Stimulated activated CD8-positive, alpha-beta memory T cell treated with anti-CD3 and anti-CD28 coated beads, Interleukin-15, amount 100 ng/mL, for 4 hours (primary cell): ENCODE measurements around the gene MRPL40.
"Not testable (repeated sequence)": the region's sequence is repeated elsewhere in the genome, so short reads cannot be mapped to it uniquely, and the experiment has no call there.

Source experiments
- DNase-seq, 2 donors: peaks; one replicate each; pipeline ENCODE4 v3.0.0-alpha.2; 2020; ENCODE audit warnings: low read depth in 2 of 2

The MRPL40 gene

DNA sequence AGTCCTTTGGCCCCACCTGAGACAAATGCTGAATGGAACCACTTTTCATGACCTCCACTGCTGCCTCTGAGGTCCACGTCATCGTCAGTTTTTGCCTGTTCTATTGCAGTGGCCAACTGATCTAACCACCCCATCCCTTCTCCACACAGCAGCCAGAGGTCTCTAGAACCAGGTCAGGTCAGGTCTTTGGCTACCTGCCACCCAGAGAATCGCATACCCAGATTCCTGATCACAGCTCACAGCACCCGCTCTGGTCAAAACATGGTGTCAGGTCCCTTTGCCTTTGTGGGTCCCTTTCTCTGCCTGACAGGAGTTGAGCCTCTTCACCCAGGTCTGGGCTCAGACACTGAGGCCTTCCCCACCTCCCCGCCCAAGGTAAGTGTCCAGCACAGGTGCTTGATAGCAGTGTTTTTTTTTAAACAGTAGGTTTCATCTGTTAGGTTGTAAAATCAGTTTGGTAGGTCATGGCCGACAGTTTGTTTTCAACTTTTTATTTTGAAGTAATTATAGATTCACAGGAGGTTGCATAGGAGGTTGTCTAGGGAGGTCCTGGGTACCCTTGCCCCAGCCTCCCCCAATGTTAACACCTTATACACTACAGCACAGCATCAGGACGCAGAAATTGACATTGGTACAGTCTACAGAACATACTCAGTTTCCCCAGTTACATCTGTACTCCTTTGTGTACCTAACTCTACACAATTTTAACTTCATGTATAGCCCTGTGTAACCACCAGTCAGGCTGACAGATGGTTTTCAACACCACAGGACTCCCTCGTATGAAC lies 8.3 kb downstream of the MRPL40 start:
- DNase-seq: no peak

DNA sequence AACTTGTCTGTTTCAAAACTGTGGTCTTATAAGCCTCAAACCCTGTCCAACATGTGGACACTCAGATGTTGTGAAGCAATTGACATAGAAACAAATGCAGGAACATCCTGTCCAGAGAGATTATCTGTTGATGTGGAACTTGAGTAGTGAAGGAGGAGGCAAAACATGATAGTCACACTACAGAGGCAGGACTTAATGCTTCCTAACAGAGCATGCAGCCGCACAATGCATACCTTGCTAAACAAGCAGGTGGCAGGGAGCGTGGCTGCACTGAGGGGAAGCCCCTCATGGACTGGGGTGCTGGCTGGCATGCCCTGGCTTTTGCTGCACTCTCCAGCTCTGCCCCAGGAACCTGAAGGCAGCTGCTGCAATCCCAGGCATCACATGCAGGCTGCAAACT lies 9.8 kb downstream of the MRPL40 start:
- DNase-seq: no peak

DNA sequence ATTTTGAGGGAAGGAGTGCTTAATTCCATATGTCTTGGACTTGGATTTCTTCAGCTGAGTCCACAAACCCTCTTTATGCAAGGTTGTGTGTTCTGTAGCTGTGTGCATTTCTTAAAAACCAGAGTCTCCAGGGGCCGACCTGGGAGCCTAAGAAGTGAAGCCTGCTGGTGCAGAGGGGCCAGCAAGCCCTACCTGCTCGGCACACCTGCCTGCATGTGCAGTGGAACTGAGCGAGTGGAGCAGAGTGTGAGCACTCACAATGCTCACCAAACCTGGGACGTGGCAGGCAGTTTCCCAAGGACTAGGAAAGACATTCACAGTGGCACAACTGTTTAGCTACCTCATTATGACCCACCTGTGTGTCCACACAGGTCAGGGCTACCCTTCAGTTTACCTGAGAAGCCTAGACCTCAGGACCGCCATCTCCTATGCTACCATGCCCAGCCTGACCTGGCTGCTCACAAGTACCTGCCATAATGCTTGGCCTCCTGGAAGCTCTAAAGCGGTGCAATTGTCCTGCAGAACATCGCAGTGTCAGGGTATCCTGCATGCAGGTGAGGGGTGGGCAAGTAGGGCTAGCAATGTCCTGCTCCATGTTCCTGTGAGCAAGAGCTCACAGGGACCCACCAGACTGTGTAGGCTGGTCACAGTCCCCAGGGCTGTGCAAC lies 11.3 kb downstream of the MRPL40 start:
- no peak for DNase-seq

DNA sequence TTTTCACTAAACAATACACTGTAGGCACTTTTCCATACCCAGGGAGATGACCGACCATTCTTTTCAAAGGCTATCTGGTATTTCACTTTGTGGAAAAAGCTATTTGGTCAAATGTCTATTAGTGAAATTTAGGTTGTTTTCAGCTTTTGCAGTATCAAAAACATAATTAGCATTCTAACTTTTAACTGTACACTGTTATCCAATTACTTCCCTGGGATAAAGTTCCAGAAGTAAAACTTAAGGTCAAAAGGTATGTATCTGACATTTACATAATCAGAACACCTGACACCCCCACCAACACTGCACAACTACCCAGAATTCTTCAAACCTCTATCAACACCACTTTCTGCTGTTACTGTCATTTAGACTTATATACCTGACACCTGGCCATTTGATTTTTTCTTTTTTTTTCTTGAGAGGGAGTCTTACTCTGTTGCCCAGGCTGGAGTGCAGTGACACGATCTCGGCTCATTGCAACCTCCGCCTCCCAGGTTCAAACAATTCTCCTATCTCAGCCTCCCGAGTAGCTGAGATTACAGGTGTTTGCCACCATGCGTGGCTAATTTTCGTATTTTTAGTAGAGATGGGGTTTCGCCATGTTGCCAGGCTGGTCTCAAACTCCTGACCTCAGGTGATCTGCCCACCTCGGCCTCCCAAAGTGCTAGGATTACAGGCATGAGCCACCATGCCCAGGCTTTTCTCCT lies 13.1 kb downstream of the MRPL40 start:
- not testable (repeated sequence) for DNase-seq

DNA sequence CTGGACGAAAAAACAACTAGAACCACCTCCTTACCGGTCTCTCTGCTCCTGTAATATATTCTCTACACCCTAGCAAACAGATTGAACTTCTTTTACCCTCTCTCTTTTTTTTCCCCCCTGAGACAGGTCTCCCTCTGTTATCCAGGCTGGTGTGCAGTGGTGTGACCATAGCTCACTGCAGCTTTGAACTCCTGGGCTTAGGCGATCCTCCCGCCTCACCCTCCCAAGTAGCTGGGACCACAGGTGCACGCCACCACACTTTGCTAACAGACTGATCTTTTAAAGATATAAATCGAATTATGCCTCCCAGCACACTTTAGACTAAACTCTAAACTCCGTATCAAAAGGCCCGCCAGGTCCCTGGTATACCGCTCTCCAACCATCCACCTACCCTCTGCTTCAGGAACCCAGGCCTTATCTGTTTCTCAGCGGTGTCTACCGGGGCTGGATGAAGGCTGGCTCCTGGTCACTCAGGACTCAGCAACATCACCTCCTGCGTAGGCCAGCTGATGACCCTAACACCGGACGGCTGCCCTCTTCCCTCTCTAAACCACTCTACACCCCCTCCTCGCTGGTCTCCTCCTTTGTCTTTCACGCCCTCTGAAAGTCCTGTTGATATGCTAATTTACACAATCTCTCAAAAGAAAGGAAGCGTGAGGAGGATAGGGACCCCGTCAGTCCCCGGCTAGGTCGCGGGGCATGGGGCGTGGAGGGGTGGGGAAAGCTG lies 14.4 kb downstream of the MRPL40 start:
- no peak for DNase-seq

DNA sequence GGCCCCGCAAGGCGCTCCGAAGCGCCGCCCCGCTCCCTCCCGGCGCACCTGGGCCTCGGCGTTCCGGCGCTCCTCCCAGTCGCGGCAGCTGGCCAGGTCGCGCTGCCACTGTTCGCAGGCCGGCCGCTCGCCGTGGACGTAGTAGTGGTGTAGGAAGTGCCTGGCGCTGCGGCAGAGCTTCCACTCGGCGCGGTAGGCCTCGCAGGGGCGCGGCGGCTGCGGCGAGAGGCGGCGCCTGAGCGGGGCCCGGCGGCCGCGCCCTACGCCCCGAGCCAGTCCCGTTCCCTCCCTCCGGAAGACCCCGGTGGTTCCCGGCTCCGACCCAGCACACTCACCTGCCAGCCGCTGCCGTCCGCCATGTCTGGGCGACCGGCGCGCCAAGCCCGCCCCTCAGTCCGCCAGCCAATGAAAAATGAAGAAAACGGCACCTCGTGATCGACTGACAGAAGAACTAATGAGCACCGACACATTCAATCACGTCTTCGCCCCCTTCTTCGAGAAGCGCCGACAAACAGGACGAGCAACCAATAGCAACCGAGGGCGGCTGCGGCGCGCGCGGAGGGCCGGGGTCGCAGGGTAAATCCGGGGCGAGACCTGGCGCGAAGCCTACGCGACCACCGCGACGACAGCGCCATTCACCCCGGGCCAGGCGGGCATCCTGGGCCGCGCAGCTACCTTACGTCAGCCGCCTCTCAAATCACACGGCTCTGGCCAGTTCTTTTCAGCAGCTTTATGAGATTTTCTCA lies 15.2 kb downstream of the MRPL40 start, which contains the start of gene C22orf39:
Gene C22orf39, minus strand, starts transcription at position 382 of the 746 bp plus-strand sequence. Its CDS starts 23 bp downstream, at position 359.
- DNase-seq: peak; percentile 74 to 80

DNA sequence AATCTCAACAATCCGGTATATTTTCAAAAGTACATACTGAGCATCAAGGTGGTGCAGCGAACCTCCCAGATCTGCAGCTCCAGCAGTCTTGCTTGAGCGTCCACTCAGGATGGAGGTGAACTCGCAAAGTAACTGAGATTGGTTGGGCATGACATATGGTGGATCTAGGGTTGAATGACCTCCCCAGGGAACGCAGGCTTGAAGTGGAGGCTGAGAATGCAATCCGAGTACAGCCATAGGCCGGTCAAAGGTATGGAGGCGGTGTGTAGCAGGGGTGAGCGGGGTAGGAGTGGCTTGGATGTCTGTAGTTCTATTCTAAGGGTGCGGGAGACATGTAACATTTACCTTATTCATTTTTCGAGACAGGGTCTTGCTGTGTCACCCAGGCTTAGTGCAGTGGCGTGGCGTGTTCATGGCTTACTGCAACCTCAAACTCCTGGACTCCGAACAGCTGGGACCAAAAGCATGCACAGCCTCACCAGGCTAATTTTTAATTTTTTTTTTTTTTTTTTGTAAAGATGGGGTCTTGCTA lies 15.8 kb downstream of the MRPL40 start:
- DNase-seq: no peak

DNA sequence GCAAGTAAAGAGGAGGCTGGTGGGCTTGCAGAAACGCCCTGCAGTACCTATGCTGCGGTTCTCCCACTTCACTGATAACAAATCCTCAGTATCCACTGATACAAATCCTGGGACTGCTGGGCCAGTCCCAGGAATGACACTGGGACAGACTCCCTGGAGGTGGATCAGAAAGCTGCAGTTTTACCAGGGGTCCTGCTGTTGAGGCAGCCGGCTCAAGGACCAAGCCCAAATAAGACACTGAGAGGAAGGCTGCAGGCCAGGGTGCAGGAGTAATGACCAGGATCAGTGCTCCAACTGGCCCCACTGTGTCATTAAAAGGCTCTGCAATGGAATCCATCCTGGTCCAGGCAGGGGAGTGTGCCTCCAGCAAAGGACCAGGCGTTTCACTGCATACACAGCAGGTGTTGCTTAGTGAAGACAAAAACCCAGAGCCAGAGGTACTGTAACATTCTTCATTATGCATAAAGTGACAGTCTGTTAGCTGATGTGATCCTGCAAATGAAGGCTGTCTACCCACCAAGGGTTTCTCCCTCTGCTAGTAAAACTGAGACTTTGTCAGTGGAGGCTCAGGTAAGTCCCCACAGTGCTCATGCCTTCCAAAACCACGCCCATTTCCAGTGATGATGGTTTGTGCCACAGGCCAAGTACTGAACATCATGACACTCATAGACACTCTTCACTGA lies 16.5 kb downstream of the MRPL40 start:
- DNase-seq: no peak

DNA sequence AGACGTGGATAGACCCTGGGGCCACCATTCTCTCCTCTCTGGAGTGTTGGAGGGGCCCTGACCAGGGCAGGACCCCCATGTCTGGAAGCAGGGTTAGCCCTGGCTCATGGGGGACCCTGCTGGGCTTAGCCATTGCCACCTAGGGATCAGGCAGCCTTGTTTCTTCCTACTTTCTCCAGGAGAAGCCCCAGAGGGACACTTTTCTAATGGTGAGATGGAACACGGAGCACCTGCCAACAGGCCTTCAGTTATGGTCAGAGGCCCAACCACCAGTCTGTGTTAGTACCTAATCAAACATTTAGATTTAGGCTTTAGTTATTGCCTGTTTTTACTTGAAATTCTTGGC lies 17.1 kb downstream of the MRPL40 start:
- DNase-seq: no peak

DNA sequence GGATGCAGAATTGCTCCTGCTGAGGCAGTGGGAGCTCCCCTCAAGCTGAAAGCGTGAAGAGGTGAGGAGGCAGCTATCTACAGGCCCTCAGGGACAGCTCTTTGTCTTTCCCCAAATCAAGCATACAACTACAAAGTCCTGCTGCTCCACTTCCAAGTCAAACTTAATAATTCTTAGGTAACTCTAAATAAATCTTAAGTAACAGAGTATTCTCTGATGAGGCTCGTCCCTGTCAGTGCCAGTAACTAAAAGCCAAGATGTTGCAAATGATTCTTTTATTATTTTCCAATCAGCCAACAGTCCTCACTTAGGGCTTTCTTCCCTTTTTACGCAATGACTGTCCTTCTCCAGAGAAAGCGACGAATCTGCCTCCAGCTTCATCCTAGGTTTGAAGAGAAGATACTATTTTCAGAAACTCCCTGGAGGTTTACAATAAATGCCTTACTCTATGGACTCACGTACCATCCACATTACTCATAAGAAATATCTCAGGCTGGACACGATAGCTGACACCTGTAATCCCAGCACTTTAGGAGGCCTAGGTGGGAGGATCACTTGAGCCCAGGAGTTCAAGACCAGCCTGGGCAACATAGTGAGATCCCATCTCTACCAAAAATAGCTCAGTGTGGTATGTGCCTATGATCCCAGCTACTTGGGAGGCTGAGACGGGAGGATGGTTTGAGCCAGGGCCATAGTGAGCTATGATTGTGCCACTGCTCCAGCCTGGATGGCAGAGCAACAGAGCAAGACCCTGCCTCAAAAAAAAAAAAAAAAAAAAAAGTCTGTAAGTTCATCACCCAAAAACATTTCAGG lies 18.2 kb downstream of the MRPL40 start:
- DNase-seq: no peak

DNA sequence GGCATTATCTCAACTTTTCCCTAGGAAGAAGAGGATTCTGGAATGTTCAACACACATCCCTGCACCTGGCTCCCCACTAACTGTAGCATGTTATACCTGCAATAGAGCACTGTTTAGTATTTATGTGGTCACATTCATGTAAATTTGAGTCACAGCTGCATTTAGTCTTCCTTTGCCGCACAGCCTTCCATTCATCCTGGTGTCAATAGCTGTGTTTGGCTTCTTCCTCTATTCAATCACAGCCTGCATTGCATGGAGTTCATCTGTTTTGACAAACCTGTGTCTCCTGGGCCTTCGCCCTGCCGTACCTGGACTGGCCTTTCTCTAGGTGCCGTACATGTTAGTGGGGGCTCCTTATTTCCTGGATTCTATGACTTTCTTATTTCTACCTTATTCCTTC lies 19.2 kb downstream of the MRPL40 start:
- DNase-seq: no peak

DNA sequence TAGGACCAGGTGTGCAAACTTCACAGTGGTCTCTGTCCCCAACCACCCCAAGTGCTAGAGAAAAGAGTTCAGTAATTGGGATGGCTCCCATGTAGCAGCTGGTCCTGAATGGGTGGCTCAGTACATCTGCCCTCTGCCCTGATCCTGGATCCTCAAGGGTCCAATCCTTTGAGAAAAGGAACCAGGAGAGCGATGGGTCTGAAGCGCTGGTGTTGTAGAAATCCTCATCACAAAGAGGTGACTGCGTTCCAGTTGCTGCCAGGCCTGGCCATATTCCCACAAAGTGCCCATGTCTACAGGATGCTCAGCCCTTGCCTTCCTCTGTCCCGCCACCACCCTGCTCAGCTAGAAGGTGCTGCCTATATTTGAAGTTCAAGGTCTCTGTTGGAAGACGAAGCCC lies 21.4 kb downstream of the MRPL40 start:
- DNase-seq: no peak

DNA sequence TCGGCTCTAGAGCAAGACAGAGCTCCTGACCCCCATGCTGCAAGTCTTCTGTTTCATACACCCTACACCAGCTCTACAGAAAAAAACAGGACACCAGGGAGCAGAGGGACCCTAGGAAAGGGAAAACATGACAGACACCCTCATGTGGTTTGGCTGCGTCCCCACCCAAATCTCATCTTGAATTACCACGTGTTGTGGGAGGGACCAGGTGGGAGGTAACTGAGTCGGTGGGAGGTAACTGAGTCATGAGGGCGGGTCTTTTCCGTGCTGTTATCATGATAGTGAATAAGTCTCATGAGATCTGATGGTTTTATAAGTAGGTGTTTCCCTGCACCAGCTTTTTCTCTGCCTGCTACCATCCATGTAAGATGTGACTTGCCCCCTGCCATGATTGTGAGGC lies 21.8 kb downstream of the MRPL40 start:
- no peak for DNase-seq

DNA sequence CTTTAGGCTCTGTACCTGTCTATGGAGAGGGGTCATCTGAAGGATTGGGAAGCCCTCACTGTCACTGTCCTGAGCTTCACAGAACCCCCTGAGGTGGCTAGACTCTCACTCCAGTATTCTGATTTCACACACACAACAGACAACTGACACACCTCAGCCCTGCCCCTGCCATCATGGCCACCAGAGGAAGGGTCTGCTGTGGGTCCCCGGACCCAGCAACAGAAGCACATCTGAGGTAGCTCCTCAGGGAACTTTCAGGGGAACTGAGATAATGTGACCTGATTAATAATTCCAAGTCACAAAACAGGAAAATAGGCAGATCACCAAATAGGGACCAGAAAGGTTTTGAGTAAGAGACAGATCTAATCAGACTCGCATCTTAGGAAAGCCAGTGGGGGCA lies 22.7 kb downstream of the MRPL40 start:
- no peak for DNase-seq

DNA sequence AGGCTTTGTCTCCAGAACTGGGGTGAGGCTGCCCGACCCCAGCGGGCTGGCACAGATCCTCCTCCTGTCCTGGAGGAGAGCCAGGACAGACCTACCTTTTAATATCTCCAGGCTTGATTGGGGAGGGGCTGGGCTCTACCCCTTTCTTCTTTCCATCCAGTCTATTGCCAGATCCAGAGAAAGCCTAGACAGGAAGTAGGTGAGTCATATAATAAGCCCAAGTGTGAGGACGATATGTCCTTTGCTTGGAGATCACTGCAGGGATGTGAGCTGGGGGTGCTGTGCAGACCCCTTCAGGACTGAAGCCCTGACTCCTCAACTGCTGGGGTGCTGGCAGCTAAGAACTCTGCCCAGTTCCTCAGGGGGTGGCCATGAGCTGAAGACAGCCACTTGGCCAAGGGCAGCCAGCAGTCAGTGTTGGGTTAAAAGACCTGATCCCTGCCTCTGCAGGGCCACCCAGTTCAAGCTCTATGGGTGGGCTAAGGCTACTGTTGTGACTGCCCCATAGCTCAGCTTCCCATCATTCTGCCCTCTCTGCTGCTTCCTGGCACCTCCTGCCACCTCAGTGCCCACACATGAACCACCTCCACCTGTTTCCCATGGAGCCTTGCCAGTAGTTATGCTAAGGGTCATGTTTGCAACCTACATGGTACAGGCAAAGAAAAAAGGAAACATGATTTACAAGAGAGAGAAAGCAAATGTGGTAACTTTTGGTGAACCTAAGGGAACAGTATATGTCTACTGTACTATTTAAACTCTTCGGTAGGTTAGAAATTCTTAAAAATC lies 23.4 kb downstream of the MRPL40 start:
- DNase-seq: no peak

DNA sequence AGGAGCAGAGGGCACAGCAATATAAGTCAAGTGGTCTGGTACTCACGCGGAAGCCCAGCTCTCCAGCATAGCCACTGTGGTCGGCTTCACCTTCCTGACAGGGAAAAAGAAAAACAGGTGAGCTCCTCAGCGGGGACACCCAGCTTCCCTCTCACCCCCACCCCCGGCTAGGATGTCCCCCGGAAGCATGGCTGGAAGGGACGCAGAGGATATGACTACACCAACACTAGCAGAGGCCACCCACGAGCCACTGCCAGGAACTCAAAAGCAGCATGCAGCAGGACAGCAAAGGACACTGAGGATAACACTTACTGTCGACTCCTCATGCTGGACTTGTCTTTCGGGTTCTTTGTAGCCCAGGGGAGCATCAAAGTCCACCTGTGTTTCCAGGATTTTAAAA lies 24.2 kb downstream of the MRPL40 start:
- no peak for DNase-seq

DNA sequence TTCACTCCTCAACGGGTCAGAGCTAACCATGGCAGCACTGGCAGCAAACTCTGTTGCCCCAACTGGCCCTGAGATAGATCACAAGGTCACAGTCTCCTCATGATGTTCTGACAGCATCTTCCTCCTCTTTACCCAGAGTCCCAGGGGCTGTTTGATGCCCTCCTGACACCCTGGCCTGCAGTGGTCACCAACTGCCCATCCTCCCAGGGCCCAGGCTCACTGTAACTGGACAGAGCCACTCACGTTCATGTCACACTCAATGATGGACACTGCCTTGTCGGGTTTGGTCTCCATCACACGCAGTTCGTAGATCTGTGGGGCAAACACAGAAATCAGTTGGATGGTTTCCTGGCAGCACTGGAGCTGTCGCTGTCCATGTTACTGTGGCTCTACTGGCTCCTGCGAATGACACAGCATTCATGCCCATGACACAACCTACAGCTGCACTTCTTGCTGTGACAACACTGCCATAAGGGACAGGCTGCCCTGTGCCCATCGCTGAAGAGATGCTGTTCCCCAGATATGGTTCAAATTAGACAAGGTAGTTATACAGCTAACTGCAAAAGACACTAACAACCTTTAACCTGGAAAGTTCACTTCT lies 25.6 kb downstream of the MRPL40 start:
- no peak for DNase-seq

DNA sequence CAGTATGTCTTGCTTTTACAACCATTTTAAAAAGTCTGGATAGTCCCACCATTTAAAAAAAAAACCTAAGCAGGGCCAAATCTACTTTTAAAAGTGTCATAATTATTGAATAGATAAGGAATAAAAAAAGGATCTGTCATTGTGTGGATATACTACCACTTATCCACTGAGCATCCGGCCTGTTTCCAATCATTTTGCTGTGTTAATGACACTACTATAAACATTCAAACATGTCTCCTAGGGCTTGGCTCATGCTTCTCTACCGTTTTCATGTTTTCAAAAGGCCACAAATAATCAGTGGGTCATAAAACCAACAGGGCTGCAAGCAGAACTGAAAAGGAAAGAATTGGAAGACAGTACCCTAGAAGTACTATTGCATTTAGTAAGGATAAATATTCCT lies 27.7 kb downstream of the MRPL40 start:
- no peak for DNase-seq

DNA sequence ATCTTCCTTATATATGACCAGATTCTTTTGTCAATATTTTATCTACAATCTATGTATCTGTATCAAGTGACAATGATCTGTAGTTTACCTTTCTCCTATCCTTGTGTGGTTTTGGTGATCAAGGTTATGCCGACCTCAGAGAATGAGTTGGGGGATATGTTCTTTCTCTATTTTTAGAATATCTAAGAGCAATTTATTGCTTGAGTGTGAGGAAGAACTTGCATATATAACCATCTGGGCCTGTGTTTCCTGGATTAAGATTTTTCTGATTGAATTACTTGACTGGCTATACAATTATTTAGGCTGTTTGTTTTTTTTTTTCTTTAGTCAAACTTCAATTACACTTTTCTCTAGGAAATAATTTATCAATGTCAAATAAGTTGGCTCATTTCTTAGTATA lies 29.2 kb downstream of the MRPL40 start:
- DNase-seq: no peak
